Measurements from ENCODE around the gene RAB3IP. TPM values are rescaled to one million over a fixed set of nuclear protein-coding genes. Genes with fewer than 3 reads are reported as not detected.

Gene RAB3IP
- total RNA-seq, 1 donor: 13.4 TPM

GRCh38 chr12:69698769-69699540, 39.7 kb upstream of the RAB3IP start, which contains the start of gene BEST3:
Gene BEST3 (minus strand): TSS chr12:69699303. CDS start chr12:69697798, 1,505 bp downstream.
- H3K36me3 ChIP-seq (ENCODE audit: insufficient read depth, low read length): no peaks in the 10 kb centered on the region
- H2AFZ ChIP-seq (ENCODE audit: low read length): no peak within 1 kb of the TSS
- no peaks in the 10 kb centered on the region for H3K79me2 ChIP-seq (ENCODE audit: insufficient read depth, low read length)
- H3K27ac ChIP-seq (ENCODE audit: low read depth, low read length): no peak within 1 kb of the TSS
- no peak within 1 kb of the TSS for H3K4me2 ChIP-seq (ENCODE audit: insufficient read depth, low read length)
- no peaks in the 10 kb centered on the region for H3K9me3 ChIP-seq (ENCODE audit: low read depth, low read length)
- no peak for TF ChIP-seq CTCF (IDR thresholded peaks at IDR 0.05; ENCODE audit: extremely low read depth, low read depth, low read length)
- H3K4me3 ChIP-seq (ENCODE audit: insufficient read depth, low read length): no peak within 1 kb of the TSS
- DNase-seq (ENCODE audit: insufficient read length, low spot score, missing footprints): no peak
- H3K4me1 ChIP-seq (ENCODE audit: insufficient read depth, low read length): no peaks in the 10 kb centered on the region
- no peaks in the 10 kb centered on the region for H4K20me1 ChIP-seq (ENCODE audit: insufficient read depth, low read length)
- no peaks in the 10 kb centered on the region for H3K27me3 ChIP-seq (ENCODE audit: insufficient read depth, low read length)

GRCh38 chr12:69701826-69702225, 36.8 kb upstream of the RAB3IP start:
- H3K27ac ChIP-seq (ENCODE audit: low read depth, low read length): no peak overlapping the region
- no peak overlapping the region for H3K4me3 ChIP-seq (ENCODE audit: insufficient read depth, low read length)
- no peaks in the 10 kb centered on the region for H4K20me1 ChIP-seq (ENCODE audit: insufficient read depth, low read length)
- DNase-seq (ENCODE audit: insufficient read length, low spot score, missing footprints): no peak
- peaks cover 6% of the 10 kb centered on the region for H3K27me3 ChIP-seq (ENCODE audit: insufficient read depth, low read length)
- no peak overlapping the region for H2AFZ ChIP-seq (ENCODE audit: low read length)
- TF ChIP-seq CTCF (IDR thresholded peaks at IDR 0.05; ENCODE audit: extremely low read depth, low read depth, low read length): no peak
- no peaks in the 10 kb centered on the region for H3K9me3 ChIP-seq (ENCODE audit: low read depth, low read length)
- no peak overlapping the region for H3K4me2 ChIP-seq (ENCODE audit: insufficient read depth, low read length)
- no peaks in the 10 kb centered on the region for H3K4me1 ChIP-seq (ENCODE audit: insufficient read depth, low read length)
- H3K36me3 ChIP-seq (ENCODE audit: insufficient read depth, low read length): no peaks in the 10 kb centered on the region
- H3K79me2 ChIP-seq (ENCODE audit: insufficient read depth, low read length): no peaks in the 10 kb centered on the region

GRCh38 chr12:69703146-69703642, 35.5 kb upstream of the RAB3IP start:
- H3K4me1 ChIP-seq (ENCODE audit: insufficient read depth, low read length): no peaks in the 10 kb centered on the region
- no peak overlapping the region for H3K27ac ChIP-seq (ENCODE audit: low read depth, low read length)

More at GRCh38 chr12:69703146-69703642, 35.5 kb upstream of the RAB3IP start:
- no peaks in the 10 kb centered on the region for H3K79me2 ChIP-seq (ENCODE audit: insufficient read depth, low read length)
- no peak overlapping the region for H2AFZ ChIP-seq (ENCODE audit: low read length)
- H3K36me3 ChIP-seq (ENCODE audit: insufficient read depth, low read length): no peaks in the 10 kb centered on the region
- H3K27me3 ChIP-seq (ENCODE audit: insufficient read depth, low read length): peaks cover 6% of the 10 kb centered on the region
- no peak overlapping the region for H3K4me2 ChIP-seq (ENCODE audit: insufficient read depth, low read length)
- TF ChIP-seq CTCF (IDR thresholded peaks at IDR 0.05; ENCODE audit: extremely low read depth, low read depth, low read length): no peak
- H3K9me3 ChIP-seq (ENCODE audit: low read depth, low read length): no peaks in the 10 kb centered on the region
- H3K4me3 ChIP-seq (ENCODE audit: insufficient read depth, low read length): no peak overlapping the region
- H4K20me1 ChIP-seq (ENCODE audit: insufficient read depth, low read length): no peaks in the 10 kb centered on the region
- DNase-seq (ENCODE audit: insufficient read length, low spot score, missing footprints): no peak
